ENCODE data around the gene IGFBP3. TPM values are rescaled to one million over a fixed set of nuclear protein-coding genes. Genes with fewer than 3 reads are reported as not detected.

IGFBP3 gene
- total and polyA plus RNA-seq, 4 donors, result 87.0 to 244 (median 182) TPM

DNA sequence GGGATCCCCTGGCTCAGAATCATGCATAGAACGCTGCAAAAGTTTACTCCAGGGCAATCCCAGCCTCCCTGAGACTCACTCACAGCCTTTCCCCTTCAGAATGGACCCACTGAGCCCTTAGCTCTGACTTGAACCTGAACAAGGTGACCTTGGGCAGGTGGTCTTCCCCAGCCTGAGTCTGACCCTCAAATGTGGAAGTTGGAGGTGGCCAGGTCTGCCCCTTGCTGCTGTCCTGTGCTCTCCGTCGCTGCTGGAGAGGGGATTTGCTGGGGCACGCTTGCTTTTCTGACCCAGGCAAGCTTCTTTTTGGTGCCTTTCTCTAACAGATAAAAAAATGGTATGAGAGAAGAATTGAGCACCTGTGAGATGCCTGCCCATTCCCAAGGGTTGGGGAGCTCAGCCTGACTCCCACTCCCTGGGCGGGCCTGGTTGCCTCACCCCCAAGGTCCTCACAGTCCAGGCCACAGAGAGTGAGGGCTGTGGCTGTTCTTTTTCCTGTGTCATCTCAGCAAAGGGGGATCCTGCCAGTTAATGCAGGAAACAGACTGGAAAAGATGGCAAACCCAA, 46.6 kb upstream of the IGFBP3 start:
- TF ChIP-seq HNF4A (conservative IDR thresholded peaks at IDR 0.05), result no peak
- no peak for TF ChIP-seq RAD21 (IDR thresholded peaks at IDR 0.05)
- no peak for TF ChIP-seq SP1 (IDR thresholded peaks at IDR 0.05)
- TF ChIP-seq RXRA (IDR thresholded peaks at IDR 0.05), result no peak
- TF ChIP-seq, protein P1, sequence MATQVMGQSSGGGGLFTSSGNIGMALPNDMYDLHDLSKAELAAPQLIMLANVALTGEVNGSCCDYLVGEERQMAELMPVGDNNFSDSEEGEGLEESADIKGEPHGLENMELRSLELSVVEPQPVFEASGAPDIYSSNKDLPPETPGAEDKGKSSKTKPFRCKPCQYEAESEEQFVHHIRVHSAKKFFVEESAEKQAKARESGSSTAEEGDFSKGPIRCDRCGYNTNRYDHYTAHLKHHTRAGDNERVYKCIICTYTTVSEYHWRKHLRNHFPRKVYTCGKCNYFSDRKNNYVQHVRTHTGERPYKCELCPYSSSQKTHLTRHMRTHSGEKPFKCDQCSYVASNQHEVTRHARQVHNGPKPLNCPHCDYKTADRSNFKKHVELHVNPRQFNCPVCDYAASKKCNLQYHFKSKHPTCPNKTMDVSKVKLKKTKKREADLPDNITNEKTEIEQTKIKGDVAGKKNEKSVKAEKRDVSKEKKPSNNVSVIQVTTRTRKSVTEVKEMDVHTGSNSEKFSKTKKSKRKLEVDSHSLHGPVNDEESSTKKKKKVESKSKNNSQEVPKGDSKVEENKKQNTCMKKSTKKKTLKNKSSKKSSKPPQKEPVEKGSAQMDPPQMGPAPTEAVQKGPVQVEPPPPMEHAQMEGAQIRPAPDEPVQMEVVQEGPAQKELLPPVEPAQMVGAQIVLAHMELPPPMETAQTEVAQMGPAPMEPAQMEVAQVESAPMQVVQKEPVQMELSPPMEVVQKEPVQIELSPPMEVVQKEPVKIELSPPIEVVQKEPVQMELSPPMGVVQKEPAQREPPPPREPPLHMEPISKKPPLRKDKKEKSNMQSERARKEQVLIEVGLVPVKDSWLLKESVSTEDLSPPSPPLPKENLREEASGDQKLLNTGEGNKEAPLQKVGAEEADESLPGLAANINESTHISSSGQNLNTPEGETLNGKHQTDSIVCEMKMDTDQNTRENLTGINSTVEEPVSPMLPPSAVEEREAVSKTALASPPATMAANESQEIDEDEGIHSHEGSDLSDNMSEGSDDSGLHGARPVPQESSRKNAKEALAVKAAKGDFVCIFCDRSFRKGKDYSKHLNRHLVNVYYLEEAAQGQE (IDR thresholded peaks at IDR 0.05), result no peak
- TF ChIP-seq, protein P2, sequence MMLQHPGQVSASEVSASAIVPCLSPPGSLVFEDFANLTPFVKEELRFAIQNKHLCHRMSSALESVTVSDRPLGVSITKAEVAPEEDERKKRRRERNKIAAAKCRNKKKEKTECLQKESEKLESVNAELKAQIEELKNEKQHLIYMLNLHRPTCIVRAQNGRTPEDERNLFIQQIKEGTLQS (IDR thresholded peaks at IDR 0.05), result no peak
- no peak for TF ChIP-seq JUND (IDR thresholded peaks at IDR 0.05)
- no peak for TF ChIP-seq FOXA2 (IDR thresholded peaks at IDR 0.05)
- no peak for TF ChIP-seq TAF1 (conservative IDR thresholded peaks at IDR 0.05)
- TF ChIP-seq, protein P3, sequence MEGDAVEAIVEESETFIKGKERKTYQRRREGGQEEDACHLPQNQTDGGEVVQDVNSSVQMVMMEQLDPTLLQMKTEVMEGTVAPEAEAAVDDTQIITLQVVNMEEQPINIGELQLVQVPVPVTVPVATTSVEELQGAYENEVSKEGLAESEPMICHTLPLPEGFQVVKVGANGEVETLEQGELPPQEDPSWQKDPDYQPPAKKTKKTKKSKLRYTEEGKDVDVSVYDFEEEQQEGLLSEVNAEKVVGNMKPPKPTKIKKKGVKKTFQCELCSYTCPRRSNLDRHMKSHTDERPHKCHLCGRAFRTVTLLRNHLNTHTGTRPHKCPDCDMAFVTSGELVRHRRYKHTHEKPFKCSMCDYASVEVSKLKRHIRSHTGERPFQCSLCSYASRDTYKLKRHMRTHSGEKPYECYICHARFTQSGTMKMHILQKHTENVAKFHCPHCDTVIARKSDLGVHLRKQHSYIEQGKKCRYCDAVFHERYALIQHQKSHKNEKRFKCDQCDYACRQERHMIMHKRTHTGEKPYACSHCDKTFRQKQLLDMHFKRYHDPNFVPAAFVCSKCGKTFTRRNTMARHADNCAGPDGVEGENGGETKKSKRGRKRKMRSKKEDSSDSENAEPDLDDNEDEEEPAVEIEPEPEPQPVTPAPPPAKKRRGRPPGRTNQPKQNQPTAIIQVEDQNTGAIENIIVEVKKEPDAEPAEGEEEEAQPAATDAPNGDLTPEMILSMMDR (IDR thresholded peaks at IDR 0.05; ENCODE audit: low read depth, low read length, missing input control), result no peak
- TF ChIP-seq, protein P4, sequence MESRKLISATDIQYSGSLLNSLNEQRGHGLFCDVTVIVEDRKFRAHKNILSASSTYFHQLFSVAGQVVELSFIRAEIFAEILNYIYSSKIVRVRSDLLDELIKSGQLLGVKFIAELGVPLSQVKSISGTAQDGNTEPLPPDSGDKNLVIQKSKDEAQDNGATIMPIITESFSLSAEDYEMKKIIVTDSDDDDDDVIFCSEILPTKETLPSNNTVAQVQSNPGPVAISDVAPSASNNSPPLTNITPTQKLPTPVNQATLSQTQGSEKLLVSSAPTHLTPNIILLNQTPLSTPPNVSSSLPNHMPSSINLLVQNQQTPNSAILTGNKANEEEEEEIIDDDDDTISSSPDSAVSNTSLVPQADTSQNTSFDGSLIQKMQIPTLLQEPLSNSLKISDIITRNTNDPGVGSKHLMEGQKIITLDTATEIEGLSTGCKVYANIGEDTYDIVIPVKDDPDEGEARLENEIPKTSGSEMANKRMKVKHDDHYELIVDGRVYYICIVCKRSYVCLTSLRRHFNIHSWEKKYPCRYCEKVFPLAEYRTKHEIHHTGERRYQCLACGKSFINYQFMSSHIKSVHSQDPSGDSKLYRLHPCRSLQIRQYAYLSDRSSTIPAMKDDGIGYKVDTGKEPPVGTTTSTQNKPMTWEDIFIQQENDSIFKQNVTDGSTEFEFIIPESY (IDR thresholded peaks at IDR 0.05), result no peak
- TF ChIP-seq EGR1 (IDR thresholded peaks at IDR 0.05; ENCODE audit: low read depth in 2 of 2), result no peak
- TF ChIP-seq GABPA (IDR thresholded peaks at IDR 0.05 in 1 of 2, conservative IDR thresholded peaks at IDR 0.05 in 1 of 2), result no peak
- TF ChIP-seq NR2F2 (IDR thresholded peaks at IDR 0.05), result no peak
- TF ChIP-seq YY1 (IDR thresholded peaks at IDR 0.05), result no peak
- H3K27me3 ChIP-seq (ENCODE audit: control insufficient read depth in 4 of 4, insufficient read depth in 4 of 4, low read length in 3 of 4), result no peaks in the 10 kb centered on the region
- H3K36me3 ChIP-seq (ENCODE audit: control insufficient read depth in 4 of 4, insufficient read depth in 3 of 4, low read depth in 1 of 4, low read length in 3 of 4), result no peaks in the 10 kb centered on the region
- no peak overlapping the region for H3K4me3 ChIP-seq (ENCODE audit: low read depth in 1 of 3, low read length in 3 of 3)
- no peak for DNase-seq (ENCODE audit: low spot score)
- no peak overlapping the region for H3K9ac ChIP-seq (ENCODE audit: low read depth in 1 of 2, low read length in 2 of 2)
- no peak overlapping the region for H3K27ac ChIP-seq (ENCODE audit: low read depth in 1 of 2, low read length in 2 of 2)
- H3K9me3 ChIP-seq (ENCODE audit: control insufficient read depth in 4 of 4, low read length in 3 of 4), result no peaks in the 10 kb centered on the region
- 92% methylated on average over 5 of the region's 5 CpGs for WGBS
- no peaks in the 10 kb centered on the region for H3K4me1 ChIP-seq (ENCODE audit: control insufficient read depth in 4 of 4, insufficient read depth in 4 of 4, low read length in 3 of 4)

DNA sequence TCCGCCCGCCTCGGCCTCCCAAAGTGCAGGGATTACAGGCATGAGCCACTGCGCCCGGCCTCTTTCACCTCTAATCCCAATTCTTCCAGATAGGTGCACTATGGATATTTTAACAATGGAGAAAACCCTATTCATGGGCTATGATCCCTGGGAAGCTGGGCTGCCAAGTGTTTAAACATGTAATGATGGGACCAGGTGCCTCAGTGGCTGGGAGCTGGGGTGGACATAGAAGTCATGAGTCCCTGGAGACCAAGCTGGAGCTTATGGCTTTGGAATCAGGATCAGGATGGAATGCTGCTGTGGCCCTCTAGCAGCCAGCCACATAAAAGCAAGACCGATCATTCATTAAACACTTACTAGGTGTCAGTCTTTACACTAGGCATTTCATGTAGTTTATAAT, 41.8 kb upstream of the IGFBP3 start:
- 94% methylated on average over 6 of the region's 6 CpGs for WGBS
- no peak overlapping the region for H3K9ac ChIP-seq (ENCODE audit: low read depth in 1 of 2, low read length in 2 of 2)
- H3K9me3 ChIP-seq (ENCODE audit: control insufficient read depth in 4 of 4, low read length in 3 of 4), result no peaks in the 10 kb centered on the region
- TF ChIP-seq GABPA (IDR thresholded peaks at IDR 0.05 in 1 of 2, conservative IDR thresholded peaks at IDR 0.05 in 1 of 2) (no peak), RXRA (IDR thresholded peaks at IDR 0.05) (no peak), NR2F2 (IDR thresholded peaks at IDR 0.05) (no peak), RAD21 (IDR thresholded peaks at IDR 0.05) (no peak)
- TF ChIP-seq, protein P5, sequence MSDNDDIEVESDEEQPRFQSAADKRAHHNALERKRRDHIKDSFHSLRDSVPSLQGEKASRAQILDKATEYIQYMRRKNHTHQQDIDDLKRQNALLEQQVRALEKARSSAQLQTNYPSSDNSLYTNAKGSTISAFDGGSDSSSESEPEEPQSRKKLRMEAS (IDR thresholded peaks at IDR 0.05), result no peak
- H3K36me3 ChIP-seq (ENCODE audit: control insufficient read depth in 4 of 4, insufficient read depth in 3 of 4, low read depth in 1 of 4, low read length in 3 of 4), result no peaks in the 10 kb centered on the region
- H3K4me1 ChIP-seq (ENCODE audit: control insufficient read depth in 4 of 4, insufficient read depth in 4 of 4, low read length in 3 of 4), result no peaks in the 10 kb centered on the region
- H3K27ac ChIP-seq (ENCODE audit: low read depth in 1 of 2, low read length in 2 of 2), result no peak overlapping the region
- no peak overlapping the region for H3K4me3 ChIP-seq (ENCODE audit: low read depth in 1 of 3, low read length in 3 of 3)
- no peaks in the 10 kb centered on the region for H3K27me3 ChIP-seq (ENCODE audit: control insufficient read depth in 4 of 4, insufficient read depth in 4 of 4, low read length in 3 of 4)
- no peak for DNase-seq (ENCODE audit: low spot score)

Data from liver (tissue), 9 donors.